Inferior parietal cortex (tissue), 1 donor: ENCODE measurements around the gene ZFYVE9.
A peak's percentile ranks its signal among the peaks of the same experiment; 100 is the strongest.
"Not testable (repeated sequence)": the region's sequence is repeated elsewhere in the genome, so short reads cannot be mapped to it uniquely, and the experiment has no call there.

Experiments used
- DNase-seq: peaks from one replicate; pipeline ENCODE4 v3.0.0-alpha.2; 2016; ENCODE audit errors: extremely low spot score

The ZFYVE9 gene

GRCh38 chr1:52141513-52142219 is at the start of gene ZFYVE9:
Gene ZFYVE9, plus strand, starts transcription at chr1:52142089. Its CDS starts 91,118 bp downstream, at chr1:52233207.
- DNase-seq: peak; percentile 72

DNA sequence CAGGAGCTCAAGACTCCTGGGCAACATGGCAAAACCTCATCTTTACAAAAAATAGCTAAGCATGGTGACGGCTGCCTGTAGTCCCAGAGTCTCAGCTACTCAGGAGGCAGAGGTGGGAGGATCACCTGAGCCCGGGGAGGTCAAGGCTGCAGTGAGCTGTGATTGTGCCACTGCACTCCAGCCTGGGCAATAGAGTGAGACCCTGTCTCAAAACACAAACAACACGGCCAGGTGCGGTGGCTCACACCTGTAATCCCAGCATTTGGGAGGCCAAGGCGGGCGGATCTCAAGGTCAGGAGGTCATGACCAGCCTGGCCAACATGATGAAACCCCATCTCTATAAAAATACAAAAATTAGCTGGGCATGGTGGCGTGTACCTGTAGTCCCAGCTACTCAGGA is 47.6 kb upstream of the ZFYVE9 start:
- not testable (repeated sequence) for DNase-seq

- DNase-seq: no peak
Measured at GRCh38 chr1:52096216-52096615, 45.7 kb upstream of the ZFYVE9 start.

- DNase-seq: no peak
Measured at GRCh38 chr1:52098139-52098871, 43.6 kb upstream of the ZFYVE9 start.

- no peak for DNase-seq
Measured at GRCh38 chr1:52102336-52103013, 39.4 kb upstream of the ZFYVE9 start.

- DNase-seq: no peak
Measured at GRCh38 chr1:52111492-52111891, 30.4 kb upstream of the ZFYVE9 start.

DNA sequence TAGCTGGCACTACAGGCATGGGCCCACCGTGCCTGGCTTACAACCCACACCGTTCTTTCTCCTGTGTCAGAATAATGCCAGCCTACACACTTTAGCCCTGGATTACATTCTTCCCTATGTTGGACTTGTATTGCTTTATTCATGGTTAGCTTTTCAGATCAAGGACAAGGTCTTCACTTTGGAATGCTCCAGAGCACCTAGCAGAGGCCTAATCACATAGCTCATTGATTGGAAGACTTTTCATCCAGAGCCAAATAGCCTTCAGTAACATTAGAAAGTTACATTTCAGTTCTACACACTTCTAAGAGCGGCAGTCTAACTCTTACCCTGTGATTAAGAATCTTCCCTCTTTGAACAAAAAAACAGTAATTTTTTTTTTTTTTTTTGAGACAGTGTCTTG is 29.4 kb upstream of the ZFYVE9 start:
- no peak for DNase-seq

DNA sequence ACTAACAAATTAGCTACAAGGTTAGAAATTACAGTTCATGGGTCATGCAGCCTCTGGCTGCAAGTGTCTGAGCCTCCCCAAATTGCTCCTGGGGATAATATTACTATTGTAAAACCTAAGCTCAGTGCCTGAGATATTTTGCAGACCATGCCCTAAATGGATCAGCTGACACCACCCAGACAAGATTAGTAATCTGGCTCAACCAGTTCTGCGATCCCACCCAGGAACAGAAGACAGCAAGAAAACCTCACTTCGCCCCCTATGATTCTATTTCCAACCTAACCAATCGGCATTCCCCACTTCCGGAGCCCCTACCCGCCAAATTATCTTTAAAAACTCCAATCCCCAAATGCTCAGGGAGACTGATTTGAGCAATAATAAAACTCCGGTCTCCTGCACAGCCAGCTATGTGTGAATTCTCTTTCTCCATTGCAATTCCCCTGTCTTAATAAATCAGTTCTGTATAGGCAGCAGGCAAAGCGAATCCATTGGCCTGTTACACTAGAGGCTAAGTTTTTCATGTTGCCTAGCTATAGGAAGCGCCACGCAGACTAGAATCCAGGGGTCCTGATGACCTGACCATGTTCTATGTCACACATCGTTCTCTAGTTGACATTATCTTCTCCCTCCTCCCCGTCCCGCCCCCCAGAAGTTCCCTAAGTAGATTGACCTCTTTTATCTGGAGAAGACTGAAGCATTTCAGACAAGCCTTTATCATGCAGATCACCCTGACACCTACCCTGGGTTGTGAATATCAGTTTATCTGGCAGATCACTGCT is 22.4 kb upstream of the ZFYVE9 start:
- no peak for DNase-seq

GRCh38 chr1:52122384-52122783 is 19.5 kb upstream of the ZFYVE9 start:
- no peak for DNase-seq

DNA sequence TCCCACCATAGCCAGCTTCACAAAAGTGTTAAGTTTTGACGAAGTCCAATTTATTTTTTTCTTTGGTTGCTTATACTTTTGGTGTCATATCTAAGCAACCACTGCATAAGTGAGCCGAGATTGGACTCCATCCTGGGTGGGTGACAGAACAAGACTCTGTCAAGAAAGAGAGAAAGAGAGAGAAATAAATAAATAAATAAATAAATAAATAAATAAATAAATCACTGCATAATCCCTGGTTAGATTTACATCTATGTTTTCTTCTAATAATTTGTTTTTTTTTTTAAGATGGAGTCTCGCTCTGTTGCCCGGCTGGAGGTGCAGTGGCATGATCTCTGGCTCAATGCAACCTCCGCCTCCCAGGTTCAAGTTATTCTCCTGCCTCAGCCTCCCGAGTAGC is 18.3 kb upstream of the ZFYVE9 start:
- no peak for DNase-seq

- no peak for DNase-seq
Measured at GRCh38 chr1:52125736-52126359, 16.0 kb upstream of the ZFYVE9 start.

DNA sequence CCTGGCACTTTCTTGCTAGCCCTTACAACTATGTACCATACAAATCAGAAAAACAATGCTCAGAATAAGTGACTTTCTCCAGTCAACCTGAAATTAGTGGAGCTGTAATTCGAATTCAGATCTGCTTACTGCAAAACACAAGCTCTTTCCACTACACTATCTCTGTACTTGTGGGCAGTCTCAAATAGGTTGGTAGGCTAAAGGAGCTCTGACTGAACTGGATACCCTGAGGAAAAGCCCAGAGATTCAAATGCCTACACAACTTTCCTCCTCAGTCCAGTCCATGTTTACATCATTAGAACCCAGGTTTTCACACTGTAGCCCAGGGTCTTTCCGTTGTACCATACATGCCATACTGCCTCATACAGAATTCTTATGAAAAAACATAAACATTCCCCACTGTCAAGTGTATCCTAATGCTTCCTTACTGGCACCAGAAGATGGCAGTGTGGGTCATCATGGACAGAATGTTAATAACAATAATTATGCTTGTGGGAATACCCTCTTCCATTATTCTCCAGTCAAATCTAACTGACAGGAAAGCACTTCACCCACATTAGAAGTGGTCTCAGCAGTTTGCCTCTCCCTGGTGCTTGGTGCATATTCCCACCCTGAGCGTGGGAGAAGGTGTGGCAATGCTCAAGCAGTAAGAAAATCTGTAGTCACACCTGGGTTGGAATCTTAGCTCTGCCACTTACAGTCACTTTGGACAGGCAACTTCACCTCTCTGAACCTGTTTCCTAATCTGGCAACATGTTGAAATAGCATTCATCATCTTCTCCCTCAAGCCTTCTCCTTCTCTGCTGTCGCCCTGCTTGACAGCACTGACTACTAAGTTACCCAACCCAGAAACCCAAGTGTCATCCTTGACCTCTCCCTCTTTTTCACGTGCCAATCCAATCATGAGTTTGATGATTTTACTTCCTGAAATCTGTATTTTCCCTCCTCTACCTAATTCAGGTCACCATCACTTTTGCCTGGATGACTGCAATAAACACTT is 14.4 kb upstream of the ZFYVE9 start:
- peak; percentile 68 for DNase-seq

DNA sequence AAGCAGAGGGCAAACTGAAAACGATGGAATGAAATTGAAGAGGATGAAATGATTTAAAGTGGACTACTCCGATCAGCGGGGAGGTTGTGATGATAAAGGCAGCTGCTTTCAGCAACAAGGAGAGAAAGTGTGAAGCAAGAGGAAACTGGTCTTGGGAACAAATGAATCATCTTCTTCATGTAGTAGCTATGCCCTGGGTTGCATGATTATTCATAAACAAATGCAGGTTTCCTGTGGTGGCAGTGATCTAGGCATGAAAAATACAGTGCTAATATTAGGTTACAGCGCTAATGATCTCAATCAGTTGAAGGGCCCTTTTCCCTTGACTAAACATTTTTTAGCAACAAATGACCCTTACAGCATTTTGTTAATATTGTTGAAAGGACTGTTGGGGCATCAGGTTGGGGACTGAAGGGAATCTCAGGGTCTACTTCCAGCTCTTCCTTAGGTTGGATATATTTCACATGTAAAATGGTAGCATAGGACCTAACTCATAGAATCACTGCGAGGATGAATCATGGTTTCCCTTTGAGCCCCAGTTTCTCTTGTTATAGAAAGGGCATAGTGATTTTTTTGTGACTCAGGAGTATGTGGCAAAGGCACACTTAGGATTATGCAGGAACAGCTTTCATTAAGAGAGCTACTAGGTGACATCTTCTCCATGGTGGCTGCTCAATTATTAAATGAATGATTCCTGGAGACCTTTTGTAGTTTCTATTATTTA is 1.9 kb upstream of the ZFYVE9 start:
- no peak for DNase-seq

DNA sequence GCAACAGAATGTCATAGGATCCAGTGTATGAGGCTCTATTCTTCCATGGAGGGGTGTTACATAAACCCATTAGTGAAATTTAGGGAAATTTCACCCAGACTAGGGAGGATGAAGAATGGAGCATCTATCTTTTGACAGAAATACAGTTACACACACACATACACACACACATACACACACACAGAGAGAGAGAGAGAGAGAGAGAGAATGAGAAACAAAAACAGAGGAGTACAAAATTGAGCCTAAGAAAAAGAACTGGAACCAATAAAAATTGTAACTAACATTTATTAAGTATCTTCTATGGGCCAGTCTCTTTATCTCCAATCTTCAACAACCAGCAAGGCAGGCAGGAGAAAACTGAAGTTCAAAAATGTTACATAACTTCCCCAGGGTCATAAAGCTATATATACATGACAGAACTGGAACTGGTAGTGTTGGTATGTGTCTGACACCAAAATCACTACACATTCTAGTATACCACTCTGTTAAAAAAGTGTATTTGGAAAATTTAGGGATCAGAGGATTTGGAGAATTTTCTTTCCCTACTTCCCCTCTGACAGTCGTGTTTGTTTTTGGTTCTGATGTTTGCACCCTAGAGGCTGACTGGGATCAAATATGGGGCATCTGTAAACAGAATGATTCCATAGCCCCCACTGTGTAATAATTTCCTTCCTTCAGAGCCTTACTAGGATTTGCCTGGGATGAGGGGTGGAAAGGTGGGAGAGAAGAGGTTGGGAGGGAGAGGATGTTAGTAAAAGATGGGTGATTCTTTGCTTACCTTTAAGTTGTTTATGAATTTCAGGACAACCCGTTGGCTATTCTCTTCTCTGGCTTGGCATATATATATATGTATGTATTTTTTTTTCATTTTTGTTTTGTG is 1.0 kb upstream of the ZFYVE9 start:
- DNase-seq: peak; percentile 27

DNA sequence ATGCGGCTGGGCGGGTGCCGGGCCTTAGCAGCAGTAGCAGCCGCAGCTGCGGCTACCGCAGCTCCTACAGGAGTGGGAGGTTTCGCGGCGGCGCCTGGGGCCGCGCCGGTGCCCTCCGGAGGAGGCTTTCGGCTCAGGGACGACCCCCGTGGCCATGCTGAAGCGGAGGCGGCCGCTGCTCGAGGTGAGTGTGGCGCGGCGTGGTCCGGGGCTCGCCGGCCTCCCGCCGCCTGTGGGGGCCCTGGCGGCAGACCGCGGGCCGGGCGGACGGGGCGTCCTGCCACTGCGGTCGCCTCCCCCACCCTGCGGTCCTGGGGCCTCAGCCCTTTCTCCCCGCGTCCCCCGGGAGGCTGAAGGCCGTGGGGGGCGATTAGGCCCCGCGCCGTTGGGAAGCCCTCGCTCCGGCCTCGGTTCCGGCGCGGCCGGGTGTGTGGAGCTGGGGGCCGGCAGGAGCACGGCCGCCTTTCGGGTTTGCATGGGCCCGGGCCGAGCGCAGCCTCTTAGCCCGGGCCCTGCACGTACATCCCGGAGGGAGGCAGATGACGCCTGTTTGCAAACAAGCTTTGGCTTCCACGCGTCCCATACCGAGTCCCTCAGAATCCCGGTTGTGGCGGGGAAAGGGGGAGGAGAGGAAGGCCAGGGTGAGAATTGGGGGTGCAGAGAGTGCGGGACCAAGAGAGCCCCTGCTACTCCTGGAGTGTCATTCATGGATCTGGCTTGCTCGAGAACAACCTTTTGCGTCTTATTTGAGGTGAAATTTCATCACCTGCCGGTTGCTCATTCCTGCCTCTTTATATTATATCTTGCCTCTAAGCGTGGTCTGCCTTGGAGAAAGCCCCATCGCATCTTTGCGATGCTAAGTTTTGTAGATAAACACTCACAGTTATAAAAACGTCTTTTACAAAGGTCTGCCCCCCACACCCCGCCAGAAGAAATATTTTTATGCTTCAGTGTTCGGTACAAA is 613 bp downstream of the ZFYVE9 start:
- DNase-seq: peak; percentile 38

GRCh38 chr1:52145137-52145536 is 3.2 kb downstream of the ZFYVE9 start:
- DNase-seq: no peak

DNA sequence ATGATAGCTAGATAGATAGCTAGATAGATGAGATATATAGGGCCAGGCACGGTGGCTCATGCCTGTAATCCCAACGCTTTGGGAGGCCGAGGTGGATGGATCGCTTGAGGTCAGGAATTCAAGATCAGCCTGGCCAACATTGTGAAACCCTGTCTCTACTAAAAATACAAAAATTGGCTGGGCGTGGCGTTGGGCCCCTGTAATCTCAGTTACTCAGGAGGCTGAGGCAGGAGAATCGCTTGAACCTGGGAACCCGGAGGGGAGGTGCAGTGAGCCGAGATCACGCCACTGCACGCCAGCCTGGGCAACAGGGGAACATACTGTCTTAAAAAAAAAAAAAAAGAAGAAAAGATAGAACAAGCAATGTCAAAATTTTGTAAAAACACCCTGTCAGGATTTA is 8.6 kb downstream of the ZFYVE9 start:
- not testable (repeated sequence) for DNase-seq
